Keratinocyte (primary cell): ENCODE data around the gene ZNF99. TPM values are rescaled to one million over a fixed set of nuclear protein-coding genes. Genes with fewer than 3 reads are reported as not detected.

Experiments used
- DNase-seq: peaks from one replicate; pipeline ENCODE4 v3.0.0-alpha.2; 2011; ENCODE audit warnings: low read depth, missing footprints, low spot score
- FAIRE-seq: peaks from 2 replicates; lab custom pipeline; 2011; peaks lifted over from hg19 to GRCh38; lab: Jason Lieb, UNC
- H2AFZ ChIP-seq: 2 replicates; pipeline ENCODE4 v1.6.0; 2012; ENCODE audit warnings: low read length, control low read depth, inconsistent platforms; ENCODE audit not compliant: control insufficient read depth
- H3K27ac ChIP-seq: 2 replicates; pipeline ENCODE4 v1.5.1; 2011; ENCODE audit warnings: low read length; ENCODE audit not compliant: control insufficient read depth, insufficient read depth
- H3K27me3 ChIP-seq: 3 replicates; pipeline ENCODE4 v1.6.0; 2011; ENCODE audit warnings: low read length; ENCODE audit not compliant: control insufficient read depth, insufficient read depth; ENCODE audit errors: extremely low read depth
- H3K36me3 ChIP-seq, 2 experiments: 2 replicates in 1 of 2; 3 replicates in 1 of 2; pipeline ENCODE4 v1.5.1; 2011; ENCODE audit warnings: low read length in 2 of 2, mild to moderate bottlenecking in 1 of 2; ENCODE audit not compliant: control insufficient read depth in 2 of 2, insufficient read depth in 2 of 2; ENCODE audit errors: extremely low read depth in 1 of 2
- H3K4me1 ChIP-seq: 3 replicates; pipeline ENCODE4 v1.5.1; 2011; ENCODE audit warnings: low read length; ENCODE audit not compliant: control insufficient read depth, insufficient read depth; ENCODE audit errors: extremely low read depth
- H3K4me2 ChIP-seq: 3 replicates; pipeline ENCODE4 v1.6.0; 2011; ENCODE audit warnings: low read depth, low read length; ENCODE audit not compliant: control insufficient read depth, insufficient read depth; ENCODE audit errors: extremely low read depth
- H3K4me3 ChIP-seq, 3 experiments: fragments of 200-600 bp in 1 of 3; sonication (generic) in 1 of 3; 2 replicates in 2 of 3; 3 replicates in 1 of 3; pipeline ENCODE4 v1.5.1; 2011 to 2016; ENCODE audit warnings: low read length in 3 of 3, mild to moderate bottlenecking in 3 of 3, control low read depth in 2 of 3, inconsistent platforms in 1 of 3, low read depth in 1 of 3, mixed read lengths in 1 of 3, mixed run types in 1 of 3, moderate library complexity in 1 of 3; ENCODE audit not compliant: control insufficient read depth in 2 of 3, insufficient read depth in 2 of 3; ENCODE audit errors: extremely low read depth in 1 of 3
- H3K79me2 ChIP-seq: 2 replicates; pipeline ENCODE4 v1.6.0; 2012; ENCODE audit warnings: low read length; ENCODE audit not compliant: control insufficient read depth, insufficient read depth
- H3K9ac ChIP-seq: 3 replicates; pipeline ENCODE4 v1.6.0; 2011; ENCODE audit warnings: low read length; ENCODE audit not compliant: control insufficient read depth, insufficient read depth; ENCODE audit errors: extremely low read depth
- H3K9me1 ChIP-seq: 3 replicates; pipeline ENCODE4 v1.6.0; 2011; ENCODE audit warnings: low read length; ENCODE audit not compliant: control insufficient read depth, insufficient read depth; ENCODE audit errors: extremely low read depth
- H3K9me3 ChIP-seq: 2 replicates; pipeline ENCODE4 v1.5.1; 2012; ENCODE audit warnings: low read depth, low read length; ENCODE audit not compliant: control insufficient read depth
- H4K20me1 ChIP-seq: 3 replicates; pipeline ENCODE4 v1.6.0; 2011; ENCODE audit warnings: low read length; ENCODE audit not compliant: control insufficient read depth, insufficient read depth; ENCODE audit errors: extremely low read depth
- EZH2 ChIP-seq: IDR thresholded peaks from one replicate; pipeline ENCODE4 v1.6.1; 2012; ENCODE audit warnings: inconsistent platforms, mild to moderate bottlenecking, low read length, moderate library complexity
- dilution Hi-C: fragments of 300-500 bp; cut with MboI; formaldehyde crosslinking; loops from one replicate; pipeline ENCODE4 v1.7.0; 2020; ENCODE audit warnings: low sequenced_read_pairs; ENCODE audit not compliant: extremely low pct_ligation_motif_present
- polyA minus RNA-seq, 3 experiments: library from RNA; depleted of rRNA, polyadenylated mRNA; stranded (reverse); fragments of >200 nt; gene quantifications; 1 replicate in 1 of 3; 2 replicates in 1 of 3; 3 replicates in 1 of 3; pipeline ENCODE4 v1.2.3, GENCODE V29; 2011
- polyA plus RNA-seq, 5 experiments: library from polyadenylated mRNA; depleted of rRNA in 3 of 5; stranded (reverse) in 3 of 5; stranded (forward) in 1 of 5; unstranded in 1 of 5; fragments of >200 nt; gene quantifications; 1 replicate in 1 of 5; 2 replicates in 3 of 5; 3 replicates in 1 of 5; pipeline versions ENCODE4 v1.2.1 to v1.2.3, GENCODE V29; 2011 to 2012; ENCODE audit warnings: missing spikeins in 2 of 5, low read depth in 1 of 5, low replicate concordance in 1 of 5
- TF ChIP-seq, protein P1 (sequence below), 3 experiments: IDR thresholded peaks in 1 of 3; conservative IDR thresholded peaks in 1 of 3; optimal IDR thresholded peaks in 1 of 3; 2 replicates in 2 of 3; 3 replicates in 1 of 3; pipeline versions ENCODE3 to v1.5.1; 2011; ENCODE audit warnings: low read length in 3 of 3, mild to moderate bottlenecking in 3 of 3, moderate library complexity in 2 of 3, control low read depth in 1 of 3, inconsistent platforms in 1 of 3; ENCODE audit not compliant: insufficient read depth in 2 of 3; ENCODE audit errors: extremely low read depth in 1 of 3

ZNF99 gene
- not detected in 3 replicates for polyA plus RNA-seq
- not detected for polyA plus RNA-seq (2011; ENCODE audit: low read depth)
- not detected in 2 replicates for polyA plus RNA-seq (2011; cell fraction: cytosol; rRNA removed)
- polyA plus RNA-seq (2011; cell fraction: nucleus; rRNA removed), result not detected in 2 replicates
- not detected in 2 replicates for polyA plus RNA-seq (2012; ENCODE audit: low replicate concordance)
- polyA minus RNA-seq, result not detected in 3 replicates
- polyA minus RNA-seq (2011; cell fraction: cytosol; rRNA and poly(A)+ RNA removed), result not detected
- not detected in 2 replicates for polyA minus RNA-seq (2011; cell fraction: nucleus; rRNA and poly(A)+ RNA removed)

DNA sequence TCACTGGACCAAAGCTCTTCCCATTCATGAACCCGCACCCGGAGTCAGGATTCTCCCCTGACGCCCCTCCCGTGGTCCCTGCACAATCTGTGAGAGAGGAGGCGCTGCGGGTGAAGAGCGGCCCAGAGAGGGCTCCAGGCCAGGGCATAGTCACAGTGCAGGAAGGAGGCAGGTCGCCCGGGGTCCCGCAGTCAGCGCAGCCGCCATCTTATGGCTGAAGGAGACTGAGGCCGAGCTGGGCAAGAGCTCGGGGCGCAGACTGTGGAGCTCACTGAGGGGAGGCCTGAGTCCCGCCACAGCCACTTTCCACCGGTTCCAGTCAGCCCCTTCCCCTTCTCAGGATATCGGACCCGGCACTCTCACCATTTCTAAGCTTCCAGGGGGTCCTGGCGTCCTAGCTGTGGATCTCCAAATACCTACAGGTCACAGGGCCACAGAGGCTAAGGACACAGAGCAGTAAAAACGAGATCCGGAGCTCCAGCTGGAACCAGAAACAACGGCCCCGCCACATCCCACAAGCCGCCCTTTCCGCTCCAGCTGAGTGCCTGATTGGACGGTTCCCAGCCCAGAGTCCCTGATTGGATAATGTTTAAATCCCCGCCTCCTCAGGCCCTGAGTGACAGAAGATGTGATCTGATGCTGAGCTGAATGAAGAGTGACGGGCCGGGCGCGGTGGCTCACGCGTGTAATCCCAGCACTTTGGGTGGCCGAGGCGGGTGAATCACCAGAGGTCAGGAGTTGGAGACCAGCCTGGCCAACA, at the start of gene ZNF99:
Gene ZNF99 (minus strand): TSS at position 501 of the 760 bp plus-strand sequence. CDS start 135 bp downstream, at position 366.
- no peak for TF ChIP-seq EZH2
- TF ChIP-seq, protein P1, sequence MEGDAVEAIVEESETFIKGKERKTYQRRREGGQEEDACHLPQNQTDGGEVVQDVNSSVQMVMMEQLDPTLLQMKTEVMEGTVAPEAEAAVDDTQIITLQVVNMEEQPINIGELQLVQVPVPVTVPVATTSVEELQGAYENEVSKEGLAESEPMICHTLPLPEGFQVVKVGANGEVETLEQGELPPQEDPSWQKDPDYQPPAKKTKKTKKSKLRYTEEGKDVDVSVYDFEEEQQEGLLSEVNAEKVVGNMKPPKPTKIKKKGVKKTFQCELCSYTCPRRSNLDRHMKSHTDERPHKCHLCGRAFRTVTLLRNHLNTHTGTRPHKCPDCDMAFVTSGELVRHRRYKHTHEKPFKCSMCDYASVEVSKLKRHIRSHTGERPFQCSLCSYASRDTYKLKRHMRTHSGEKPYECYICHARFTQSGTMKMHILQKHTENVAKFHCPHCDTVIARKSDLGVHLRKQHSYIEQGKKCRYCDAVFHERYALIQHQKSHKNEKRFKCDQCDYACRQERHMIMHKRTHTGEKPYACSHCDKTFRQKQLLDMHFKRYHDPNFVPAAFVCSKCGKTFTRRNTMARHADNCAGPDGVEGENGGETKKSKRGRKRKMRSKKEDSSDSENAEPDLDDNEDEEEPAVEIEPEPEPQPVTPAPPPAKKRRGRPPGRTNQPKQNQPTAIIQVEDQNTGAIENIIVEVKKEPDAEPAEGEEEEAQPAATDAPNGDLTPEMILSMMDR (optimal IDR thresholded peaks at IDR 0.05 in 1 of 3, IDR thresholded peaks at IDR 0.05 in 1 of 3, conservative IDR thresholded peaks at IDR 0.05 in 1 of 3; ENCODE audit: extremely low read depth in 1 of 3, insufficient read depth in 2 of 3, low read length in 3 of 3), result no peak

DNA sequence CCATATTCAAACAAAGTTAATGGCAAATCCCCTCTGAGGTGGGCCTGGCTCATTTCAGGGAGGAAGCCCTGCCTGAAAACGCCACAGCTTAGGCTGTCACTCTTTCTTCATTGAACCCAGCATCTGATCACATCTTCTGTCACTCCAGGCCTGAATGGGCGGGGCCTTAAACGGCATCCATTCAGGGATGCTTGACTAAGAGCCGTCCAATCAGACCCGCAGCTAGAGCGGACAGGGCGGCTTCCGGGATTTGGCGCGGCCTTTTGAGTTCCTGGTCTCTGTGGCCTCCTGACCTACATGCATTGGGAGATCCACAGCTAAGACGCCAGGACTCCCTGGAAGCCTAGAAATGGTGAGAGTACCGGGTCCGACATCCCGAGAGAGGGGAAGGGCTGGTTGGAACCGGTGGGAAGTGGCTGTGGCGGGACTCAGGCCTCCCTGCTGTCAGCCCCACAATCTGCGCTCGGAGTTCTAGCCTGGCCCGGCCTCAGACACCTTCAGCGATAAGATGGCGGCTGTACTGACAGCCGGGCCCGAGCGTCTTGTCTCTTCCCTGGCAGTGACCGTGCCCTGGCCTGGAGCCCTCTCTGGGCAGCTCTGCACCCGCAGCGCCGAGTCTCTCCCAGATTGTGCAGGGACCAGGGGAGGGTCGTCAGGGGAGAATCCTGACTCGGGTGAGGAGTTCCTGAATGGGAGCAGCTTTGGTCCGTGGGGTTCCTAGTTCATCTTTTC, 48.2 kb upstream of the ZNF99 start, which contains the start of gene ZNF723:
Gene ZNF723 (plus strand): TSS at position 261 of the 732 bp plus-strand sequence. CDS start 89 bp downstream, at position 350.
- no peak for TF ChIP-seq EZH2
- TF ChIP-seq, protein P1 (optimal IDR thresholded peaks at IDR 0.05 in 1 of 3, IDR thresholded peaks at IDR 0.05 in 1 of 3, conservative IDR thresholded peaks at IDR 0.05 in 1 of 3; ENCODE audit: extremely low read depth in 1 of 3, insufficient read depth in 2 of 3, low read length in 3 of 3), result no peak
- H3K4me2 ChIP-seq, result no peak within 1 kb of the TSS
- no peak within 1 kb of the TSS for H3K27ac ChIP-seq
- H3K9me3 ChIP-seq, result peaks cover 2% of the 10 kb centered on the region
- no peaks in the 10 kb centered on the region for H3K27me3 ChIP-seq
- no peaks in the 10 kb centered on the region for H4K20me1 ChIP-seq
- H3K4me1 ChIP-seq, result no peaks in the 10 kb centered on the region
- no peak within 1 kb of the TSS for H3K9ac ChIP-seq
- no peak within 1 kb of the TSS for H2AFZ ChIP-seq
- no peaks in the 10 kb centered on the region for H3K79me2 ChIP-seq
- FAIRE-seq, result no peak
- no peaks in the 10 kb centered on the region for H3K36me3 ChIP-seq
- H3K4me3 ChIP-seq, result no peak within 1 kb of the TSS
- dilution Hi-C loops, result no loop called here
- DNase-seq, result no peak
- no peaks in the 10 kb centered on the region for H3K9me1 ChIP-seq

More for the DNA sequence above, at the start of gene ZNF99:
- no peak for FAIRE-seq
- no peaks in the 10 kb centered on the region for H3K79me2 ChIP-seq
- no peaks in the 10 kb centered on the region for H3K9me1 ChIP-seq
- H2AFZ ChIP-seq, result no peak within 1 kb of the TSS
- no peaks in the 10 kb centered on the region for H3K27me3 ChIP-seq
- H3K4me2 ChIP-seq, result no peak within 1 kb of the TSS
- DNase-seq, result no peak
- no peaks in the 10 kb centered on the region for H3K4me1 ChIP-seq
- dilution Hi-C loops, result no loop called here
- no peak within 1 kb of the TSS for H3K27ac ChIP-seq
- no peaks in the 10 kb centered on the region for H3K36me3 ChIP-seq
- H3K4me3 ChIP-seq, result no peak within 1 kb of the TSS
- H3K9ac ChIP-seq, result no peak within 1 kb of the TSS
- H3K9me3 ChIP-seq, result peaks cover 2% of the 10 kb centered on the region
- no peaks in the 10 kb centered on the region for H4K20me1 ChIP-seq
